Measurements from ENCODE around the gene MEGF6. TPM values are rescaled to one million over a fixed set of nuclear protein-coding genes. Genes with fewer than 3 reads are reported as not detected.

Gene MEGF6
- total RNA-seq, 2 experiments from 2014 or later: 57.5 to 62.2 TPM

- Mint-ChIP-seq H3K27ac (no peak overlapping the region), H3K36me3 (ENCODE audit: low read depth) (no peaks in the 10 kb centered on the region), H3K4me1 (ENCODE audit: low read depth) (no peaks in the 10 kb centered on the region), H3K27me3 (no peaks in the 10 kb centered on the region), H3K4me3 (no peak overlapping the region), H3K9me3 (no peaks in the 10 kb centered on the region)
- no peaks in the 10 kb centered on the region for H3K27me3 ChIP-seq (ENCODE audit: control insufficient read depth in 1 of 2, insufficient read depth in 2 of 2, low read length in 2 of 2)
- intact Hi-C loops (cut with DNase I, micrococcal nuclease): loop anchor here in 1 of 2 experiments (5.0 kb wide), 1 partner anchor 35 kb away; no protein-coding TSS in a partner anchor
- no peak overlapping the region for H3K27ac ChIP-seq (ENCODE audit: low read depth in 1 of 2, low read length in 2 of 2)
- CTCF ChIA-PET: no interaction called here
- H3K4me1 ChIP-seq (ENCODE audit: insufficient read depth, low read length): no peaks in the 10 kb centered on the region
- DNase-seq: no peak
- ATAC-seq (ENCODE audit: poor library complexity): no peak
- POLR2A ChIA-PET: no interaction called here
- H3K36me3 ChIP-seq (ENCODE audit: insufficient read depth, low read length): no peaks in the 10 kb centered on the region
- TF ChIP-seq CTCF (IDR thresholded peaks at IDR 0.05): no peak
- no peak overlapping the region for H3K4me3 ChIP-seq (ENCODE audit: low read length)
- peaks cover 0 to 4% of the 10 kb centered on the region in 2 experiments for H3K9me3 ChIP-seq (ENCODE audit: control insufficient read depth in 1 of 2, insufficient read depth in 1 of 2, low read length in 2 of 2)
These were observed 58.6 kb downstream of the MEGF6 start for GRCh38 chr1:3552751-3553150.

GRCh38 chr1:3552176-3552575 lies 59.1 kb downstream of the MEGF6 start:
- H3K9me3 Mint-ChIP-seq: no peaks in the 10 kb centered on the region
- Histone ChIP-seq H3K36me3 (ENCODE audit: insufficient read depth, low read length) (no peaks in the 10 kb centered on the region), H3K27me3 (ENCODE audit: control insufficient read depth in 1 of 2, insufficient read depth in 2 of 2, low read length in 2 of 2) (no peaks in the 10 kb centered on the region), H3K4me3 (ENCODE audit: low read length) (no peak overlapping the region), H3K27ac (ENCODE audit: low read depth in 1 of 2, low read length in 2 of 2) (no peak overlapping the region), H3K9me3 (ENCODE audit: control insufficient read depth in 1 of 2, insufficient read depth in 1 of 2, low read length in 2 of 2) (no peaks in the 10 kb centered on the region), H3K4me1 (ENCODE audit: insufficient read depth, low read length) (no peaks in the 10 kb centered on the region)
- no peaks in the 10 kb centered on the region for H3K36me3 Mint-ChIP-seq (ENCODE audit: low read depth)
- ChIA-PET POLR2A (no interaction called here), CTCF (no interaction called here)
- H3K4me1 Mint-ChIP-seq (ENCODE audit: low read depth): no peaks in the 10 kb centered on the region
- no peak for ATAC-seq (ENCODE audit: poor library complexity)
- no peak for TF ChIP-seq CTCF (IDR thresholded peaks at IDR 0.05)
- intact Hi-C loops (cut with DNase I, micrococcal nuclease): loop anchor here in 1 of 2 experiments (5.0 kb wide), 1 partner anchor 35 kb away; no protein-coding TSS in a partner anchor
- no peak for DNase-seq
- H3K27ac Mint-ChIP-seq: no peak overlapping the region
- no peaks in the 10 kb centered on the region for H3K27me3 Mint-ChIP-seq
- no peak overlapping the region for H3K4me3 Mint-ChIP-seq

- H3K27me3 Mint-ChIP-seq: no peaks in the 10 kb centered on the region
- H3K9me3 ChIP-seq (ENCODE audit: control insufficient read depth in 1 of 2, insufficient read depth in 1 of 2, low read length in 2 of 2): no peaks in the 10 kb centered on the region
- no peaks in the 10 kb centered on the region for H3K9me3 Mint-ChIP-seq
- H3K4me1 Mint-ChIP-seq (ENCODE audit: low read depth): no peaks in the 10 kb centered on the region
- no peak overlapping the region for H3K4me3 ChIP-seq (ENCODE audit: low read length)
- ChIA-PET CTCF (no interaction called here), POLR2A (no interaction called here)
- TF ChIP-seq CTCF (IDR thresholded peaks at IDR 0.05): no peak
- H3K27ac ChIP-seq (ENCODE audit: low read depth in 1 of 2, low read length in 2 of 2): no peak overlapping the region
- intact Hi-C loops (cut with DNase I, micrococcal nuclease): loop anchor here in 1 of 2 experiments (5.0 kb wide), 1 partner anchor 36 kb away; no protein-coding TSS in a partner anchor
- DNase-seq: no peak
- no peaks in the 10 kb centered on the region for H3K36me3 Mint-ChIP-seq (ENCODE audit: low read depth)
- ATAC-seq (ENCODE audit: poor library complexity): no peak
- no peaks in the 10 kb centered on the region for H3K36me3 ChIP-seq (ENCODE audit: insufficient read depth, low read length)
- H3K27ac Mint-ChIP-seq: no peak overlapping the region
- no peaks in the 10 kb centered on the region for H3K27me3 ChIP-seq (ENCODE audit: control insufficient read depth in 1 of 2, insufficient read depth in 2 of 2, low read length in 2 of 2)
- H3K4me1 ChIP-seq (ENCODE audit: insufficient read depth, low read length): no peaks in the 10 kb centered on the region
- no peak overlapping the region for H3K4me3 Mint-ChIP-seq
These were observed 59.6 kb downstream of the MEGF6 start for GRCh38 chr1:3551711-3552110.

Measured in CD4-positive, alpha-beta T cell (primary cell).